GM18858 (cell line): ENCODE data around the gene ZNF18.

ENCODE experiments used
- ATAC-seq: cut with Tn5 transposase; IDR thresholded peaks from one replicate; pipeline ENCODE4 v1.9.1; 2021; ENCODE audit not compliant: unreplicated experiment

Gene ZNF18

GRCh38 chr17:11997147-11997971 lies at the start of gene ZNF18:
Gene ZNF18, minus strand, starts transcription at chr17:11997475. Its CDS starts 4,646 bp downstream, at chr17:11992829.
- ATAC-seq = peak; percentile 93

- no peak for ATAC-seq
These were observed 49.5 kb upstream of the ZNF18 start for GRCh38 chr17:12046786-12047185.

- ATAC-seq = no peak
These were observed 46.4 kb upstream of the ZNF18 start for GRCh38 chr17:12043702-12044101.

- ATAC-seq = no peak
These were observed 44.0 kb upstream of the ZNF18 start for GRCh38 chr17:12041312-12041711.

GRCh38 chr17:12040478-12040877 lies 43.2 kb upstream of the ZNF18 start:
- ATAC-seq = no peak

- ATAC-seq = no peak
These were observed 40.7 kb upstream of the ZNF18 start for GRCh38 chr17:12037970-12038369.

GRCh38 chr17:12035673-12036072 lies 38.4 kb upstream of the ZNF18 start:
- ATAC-seq = no peak

- no peak for ATAC-seq
These were observed 37.3 kb upstream of the ZNF18 start for GRCh38 chr17:12034538-12034937.

GRCh38 chr17:12028611-12029010 lies 31.3 kb upstream of the ZNF18 start:
- no peak for ATAC-seq

- no peak for ATAC-seq
These were observed 30.4 kb upstream of the ZNF18 start for GRCh38 chr17:12027658-12028057.

GRCh38 chr17:12024327-12024726 lies 27.1 kb upstream of the ZNF18 start:
- ATAC-seq = no peak

- no peak for ATAC-seq
These were observed 25.0 kb upstream of the ZNF18 start for GRCh38 chr17:12022310-12022709.

GRCh38 chr17:12021623-12022140 lies 24.4 kb upstream of the ZNF18 start:
- no peak for ATAC-seq

- ATAC-seq = peak; percentile 82
These were observed 23.7 kb upstream of the ZNF18 start, which contains the start of gene MAP2K4 for GRCh38 chr17:12020642-12021622. Gene MAP2K4, plus strand, starts transcription at chr17:12020877. Its CDS starts 10 bp downstream, at chr17:12020887.

GRCh38 chr17:12007466-12007865 lies 10.2 kb upstream of the ZNF18 start:
- no peak for ATAC-seq

GRCh38 chr17:11999696-12000095 lies 2.4 kb upstream of the ZNF18 start:
- ATAC-seq = no peak

- no peak for ATAC-seq
These were observed 628 bp upstream of the ZNF18 start for GRCh38 chr17:11997972-11998233.

- ATAC-seq = peak; percentile 15
These were observed 541 bp downstream of the ZNF18 start for GRCh38 chr17:11996722-11997146.

GRCh38 chr17:11991461-11991860 lies 5.8 kb downstream of the ZNF18 start:
- ATAC-seq = no peak

GRCh38 chr17:11990363-11990983 lies 6.8 kb downstream of the ZNF18 start:
- ATAC-seq = no peak

- ATAC-seq = no peak
These were observed 10.3 kb downstream of the ZNF18 start for GRCh38 chr17:11986942-11987329.
